ENCODE data around the gene NRG3. TPM values are rescaled to one million over a fixed set of nuclear protein-coding genes. Genes with fewer than 3 reads are reported as not detected.
"Not testable (repeated sequence)": the region's sequence is repeated elsewhere in the genome, so short reads cannot be mapped to it uniquely, and the experiment has no call there.

NRG3 gene
- total RNA-seq, 2 experiments from 2014 or later = not detected

DNA sequence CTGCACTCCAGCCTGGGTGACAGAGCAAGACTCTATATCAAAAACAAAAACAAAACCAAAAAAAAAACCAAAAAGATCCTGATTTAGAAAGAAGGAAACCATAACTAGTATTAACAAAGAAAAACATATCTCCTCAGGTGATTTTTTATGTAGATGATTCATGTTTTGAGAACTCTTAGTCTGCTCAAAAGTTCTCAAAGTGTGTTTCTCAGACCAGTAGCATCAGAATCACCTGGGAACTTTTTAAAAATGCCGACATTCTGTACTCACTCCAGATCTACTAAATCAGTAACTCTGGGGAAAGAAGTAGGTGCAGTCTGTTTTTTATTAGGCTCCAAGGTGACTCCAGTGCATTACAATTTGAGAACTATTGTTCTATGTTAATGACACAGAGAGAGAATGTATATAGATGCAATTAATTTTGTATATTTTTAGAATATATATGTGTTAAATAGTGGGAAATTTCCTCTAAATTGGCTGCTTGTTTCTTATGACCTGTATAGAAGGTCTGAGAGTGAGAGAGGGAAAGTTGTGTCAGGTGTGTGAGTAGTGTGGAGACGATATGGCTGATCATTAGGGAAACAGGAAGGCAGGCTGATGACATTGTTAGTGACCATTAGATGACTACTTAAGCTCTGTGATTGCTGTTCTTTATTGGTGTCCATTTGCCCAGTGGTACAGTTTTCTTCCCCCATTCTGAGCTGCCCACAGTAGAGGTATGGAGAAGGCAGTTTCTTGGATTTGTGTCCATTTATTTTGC is 1075.0 kb downstream of the NRG3 start:
- no peaks in the 10 kb centered on the region for H3K36me3 ChIP-seq (ENCODE audit: insufficient read depth, low read length)
- BruUV-seq (replicated peaks) = no TSS peak
- intact Hi-C loops (cut with micrococcal nuclease; ENCODE audit: unreplicated experiment) = no loop called here
- H3K4me2 ChIP-seq (ENCODE audit: low read length) = no peak overlapping the region
- H3K4me3 ChIP-seq (ENCODE audit: low read depth, low read length, poor library complexity, severe bottlenecking) = no peak overlapping the region
- CTCF ChIA-PET (ENCODE audit: unreplicated experiment) = no interaction called here
- DNase-seq (ENCODE audit: low spot score) = no peak
- no peak overlapping the region for H3K27ac ChIP-seq (ENCODE audit: low read depth, low read length, poor library complexity, severe bottlenecking)
- no peaks in the 10 kb centered on the region for H3K9me2 ChIP-seq (ENCODE audit: insufficient read depth, low read length)
- TF ChIP-seq, protein P1, sequence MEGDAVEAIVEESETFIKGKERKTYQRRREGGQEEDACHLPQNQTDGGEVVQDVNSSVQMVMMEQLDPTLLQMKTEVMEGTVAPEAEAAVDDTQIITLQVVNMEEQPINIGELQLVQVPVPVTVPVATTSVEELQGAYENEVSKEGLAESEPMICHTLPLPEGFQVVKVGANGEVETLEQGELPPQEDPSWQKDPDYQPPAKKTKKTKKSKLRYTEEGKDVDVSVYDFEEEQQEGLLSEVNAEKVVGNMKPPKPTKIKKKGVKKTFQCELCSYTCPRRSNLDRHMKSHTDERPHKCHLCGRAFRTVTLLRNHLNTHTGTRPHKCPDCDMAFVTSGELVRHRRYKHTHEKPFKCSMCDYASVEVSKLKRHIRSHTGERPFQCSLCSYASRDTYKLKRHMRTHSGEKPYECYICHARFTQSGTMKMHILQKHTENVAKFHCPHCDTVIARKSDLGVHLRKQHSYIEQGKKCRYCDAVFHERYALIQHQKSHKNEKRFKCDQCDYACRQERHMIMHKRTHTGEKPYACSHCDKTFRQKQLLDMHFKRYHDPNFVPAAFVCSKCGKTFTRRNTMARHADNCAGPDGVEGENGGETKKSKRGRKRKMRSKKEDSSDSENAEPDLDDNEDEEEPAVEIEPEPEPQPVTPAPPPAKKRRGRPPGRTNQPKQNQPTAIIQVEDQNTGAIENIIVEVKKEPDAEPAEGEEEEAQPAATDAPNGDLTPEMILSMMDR (conservative IDR thresholded peaks at IDR 0.05; ENCODE audit: low read length) = no peak
- no peak for TF ChIP-seq EZH2phosphoT487 (IDR thresholded peaks at IDR 0.05; ENCODE audit: borderline replicate concordance, low read depth, low read length)
- H2AFZ ChIP-seq (ENCODE audit: low read length) = no peak overlapping the region
- H4K20me1 ChIP-seq (ENCODE audit: insufficient read depth, low read length) = no peaks in the 10 kb centered on the region
- no peaks in the 10 kb centered on the region for H3K4me1 ChIP-seq (ENCODE audit: insufficient read depth, low read length, poor library complexity, severe bottlenecking)
- H3K9me3 ChIP-seq (ENCODE audit: low read length) = no peaks in the 10 kb centered on the region
- POLR2A ChIA-PET = no interaction called here
- H3K79me2 ChIP-seq (ENCODE audit: insufficient read depth, low read depth, low read length) = no peaks in the 10 kb centered on the region

DNA sequence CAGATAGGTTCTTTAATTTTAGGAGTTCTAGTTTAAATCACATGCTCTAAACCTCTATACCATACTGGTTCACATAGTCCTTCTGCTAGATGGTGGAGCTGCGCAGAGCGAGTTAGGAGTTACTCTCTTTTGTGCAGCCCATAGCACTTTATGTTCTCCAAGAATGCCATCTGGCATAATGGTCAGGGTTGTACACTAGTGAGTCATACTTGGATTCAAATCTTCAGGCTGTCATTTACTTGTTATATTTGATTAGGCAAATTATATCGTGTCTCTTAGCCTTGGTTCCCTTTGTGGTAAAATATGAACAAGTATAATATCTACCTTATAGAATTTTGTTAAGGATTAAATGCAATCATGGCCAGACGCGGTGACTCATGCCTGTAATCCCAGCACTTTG is 1078.3 kb downstream of the NRG3 start:
- intact Hi-C loops (cut with micrococcal nuclease; ENCODE audit: unreplicated experiment) = no loop called here
- DNase-seq (ENCODE audit: low spot score) = no peak
- H3K9me3 ChIP-seq (ENCODE audit: low read length) = no peaks in the 10 kb centered on the region
- no peak overlapping the region for H3K4me3 ChIP-seq (ENCODE audit: low read depth, low read length, poor library complexity, severe bottlenecking)
- CTCF ChIA-PET (ENCODE audit: unreplicated experiment) = no interaction called here
- POLR2A ChIA-PET = no interaction called here
- H3K4me1 ChIP-seq (ENCODE audit: insufficient read depth, low read length, poor library complexity, severe bottlenecking) = no peaks in the 10 kb centered on the region
- no peaks in the 10 kb centered on the region for H3K9me2 ChIP-seq (ENCODE audit: insufficient read depth, low read length)
- no TSS peak for BruUV-seq (replicated peaks)
- H2AFZ ChIP-seq (ENCODE audit: low read length) = no peak overlapping the region
- no peak overlapping the region for H3K4me2 ChIP-seq (ENCODE audit: low read length)
- no peak overlapping the region for H3K27ac ChIP-seq (ENCODE audit: low read depth, low read length, poor library complexity, severe bottlenecking)
- H3K79me2 ChIP-seq (ENCODE audit: insufficient read depth, low read depth, low read length) = no peaks in the 10 kb centered on the region
- H4K20me1 ChIP-seq (ENCODE audit: insufficient read depth, low read length) = no peaks in the 10 kb centered on the region
- no peak for TF ChIP-seq EZH2phosphoT487 (IDR thresholded peaks at IDR 0.05; ENCODE audit: borderline replicate concordance, low read depth, low read length)
- TF ChIP-seq, protein P1 (conservative IDR thresholded peaks at IDR 0.05; ENCODE audit: low read length) = no peak
- no peaks in the 10 kb centered on the region for H3K36me3 ChIP-seq (ENCODE audit: insufficient read depth, low read length)

GRCh38 chr10:82953909-82954308 is 1078.9 kb downstream of the NRG3 start:
- ChIA-PET CTCF (ENCODE audit: unreplicated experiment) (no interaction called here), POLR2A (interaction anchor here (0.6 to 0.7 kb wide), 2 partner anchors 98 to 613 kb away, joined by 3 to 4 read pairs; no protein-coding TSS in a partner anchor)
- Histone ChIP-seq H3K27ac (ENCODE audit: low read depth, low read length, poor library complexity, severe bottlenecking) (no peak overlapping the region), H3K4me1 (ENCODE audit: insufficient read depth, low read length, poor library complexity, severe bottlenecking) (no peaks in the 10 kb centered on the region), H3K4me2 (ENCODE audit: low read length) (no peak overlapping the region), H3K36me3 (ENCODE audit: insufficient read depth, low read length) (no peaks in the 10 kb centered on the region), H3K9me3 (ENCODE audit: low read length) (no peaks in the 10 kb centered on the region), H3K4me3 (ENCODE audit: low read depth, low read length, poor library complexity, severe bottlenecking) (no peak overlapping the region), H3K9me2 (ENCODE audit: insufficient read depth, low read length) (no peaks in the 10 kb centered on the region), H2AFZ (ENCODE audit: low read length) (no peak overlapping the region), H4K20me1 (ENCODE audit: insufficient read depth, low read length) (no peaks in the 10 kb centered on the region), H3K79me2 (ENCODE audit: insufficient read depth, low read depth, low read length) (no peaks in the 10 kb centered on the region)
- no TSS peak for BruUV-seq (replicated peaks)
- intact Hi-C loops (cut with micrococcal nuclease; ENCODE audit: unreplicated experiment) = no loop called here
- TF ChIP-seq EZH2phosphoT487 (IDR thresholded peaks at IDR 0.05; ENCODE audit: borderline replicate concordance, low read depth, low read length) = no peak
- TF ChIP-seq, protein P1 (conservative IDR thresholded peaks at IDR 0.05; ENCODE audit: low read length) = no peak
- no peak for DNase-seq (ENCODE audit: low spot score)

- H3K79me2 ChIP-seq (ENCODE audit: insufficient read depth, low read depth, low read length); DNase-seq (ENCODE audit: low spot score); H4K20me1 ChIP-seq (ENCODE audit: insufficient read depth, low read length); H3K27ac ChIP-seq (ENCODE audit: low read depth, low read length, poor library complexity, severe bottlenecking); H3K9me3 ChIP-seq (ENCODE audit: low read length); H3K4me3 ChIP-seq (ENCODE audit: low read depth, low read length, poor library complexity, severe bottlenecking); intact Hi-C loops (cut with micrococcal nuclease; ENCODE audit: unreplicated experiment); H3K4me2 ChIP-seq (ENCODE audit: low read length); H2AFZ ChIP-seq (ENCODE audit: low read length); POLR2A ChIA-PET; H3K4me1 ChIP-seq (ENCODE audit: insufficient read depth, low read length, poor library complexity, severe bottlenecking); BruUV-seq (replicated peaks); H3K9me2 ChIP-seq (ENCODE audit: insufficient read depth, low read length); H3K36me3 ChIP-seq (ENCODE audit: insufficient read depth, low read length); CTCF ChIA-PET (ENCODE audit: unreplicated experiment): not testable (repeated sequence)
Measured at GRCh38 chr10:82960421-82961060, 1085.5 kb downstream of the NRG3 start.
